A549 (cell line): ENCODE measurements around the gene ANG.
A peak's percentile ranks its signal among the peaks of the same experiment; 100 is the strongest.

ENCODE experiments used
- BHLHE40 ChIP-seq: IDR thresholded peaks from 2 replicates; pipeline ENCODE4 v1.6.1; 2012; ENCODE audit warnings: low read depth, low read length, inconsistent platforms
- CTCF ChIP-seq: fragments of >200 bp; sonication (Bioruptor Twin); formaldehyde crosslinking; IDR thresholded peaks from 3 replicates; pipeline ENCODE4 v1.5.1; 2016
- EHMT2 ChIP-seq: fragments of 200-600 bp; sonication (generic); IDR thresholded peaks from 2 replicates; pipeline ENCODE4 v1.6.1; 2016; ENCODE audit warnings: antibody characterized with exemption, low read depth, mild to moderate bottlenecking, moderate library complexity
- POLR2A ChIP-seq: IDR thresholded peaks from 2 replicates; pipeline ENCODE4 v1.6.1; 2012; ENCODE audit warnings: mild to moderate bottlenecking, low read length
- RAD21 ChIP-seq, 2 experiments: fragments of >200 bp in 1 of 2; sonication (Bioruptor Twin) in 1 of 2; formaldehyde crosslinking in 1 of 2; IDR thresholded peaks in 1 of 2; conservative IDR thresholded peaks in 1 of 2; 2 replicates in 1 of 2; 3 replicates in 1 of 2; pipeline ENCODE4 v1.6.1; 2012 to 2018; ENCODE audit warnings: inconsistent platforms in 1 of 2
- TF ChIP-seq, protein P1 (sequence below): fragments of 200-600 bp; sonication (generic); IDR thresholded peaks from 2 replicates; pipeline ENCODE4 v1.6.1; 2016; ENCODE audit warnings: antibody characterized with exemption, mild to moderate bottlenecking, moderate library complexity

DNA sequence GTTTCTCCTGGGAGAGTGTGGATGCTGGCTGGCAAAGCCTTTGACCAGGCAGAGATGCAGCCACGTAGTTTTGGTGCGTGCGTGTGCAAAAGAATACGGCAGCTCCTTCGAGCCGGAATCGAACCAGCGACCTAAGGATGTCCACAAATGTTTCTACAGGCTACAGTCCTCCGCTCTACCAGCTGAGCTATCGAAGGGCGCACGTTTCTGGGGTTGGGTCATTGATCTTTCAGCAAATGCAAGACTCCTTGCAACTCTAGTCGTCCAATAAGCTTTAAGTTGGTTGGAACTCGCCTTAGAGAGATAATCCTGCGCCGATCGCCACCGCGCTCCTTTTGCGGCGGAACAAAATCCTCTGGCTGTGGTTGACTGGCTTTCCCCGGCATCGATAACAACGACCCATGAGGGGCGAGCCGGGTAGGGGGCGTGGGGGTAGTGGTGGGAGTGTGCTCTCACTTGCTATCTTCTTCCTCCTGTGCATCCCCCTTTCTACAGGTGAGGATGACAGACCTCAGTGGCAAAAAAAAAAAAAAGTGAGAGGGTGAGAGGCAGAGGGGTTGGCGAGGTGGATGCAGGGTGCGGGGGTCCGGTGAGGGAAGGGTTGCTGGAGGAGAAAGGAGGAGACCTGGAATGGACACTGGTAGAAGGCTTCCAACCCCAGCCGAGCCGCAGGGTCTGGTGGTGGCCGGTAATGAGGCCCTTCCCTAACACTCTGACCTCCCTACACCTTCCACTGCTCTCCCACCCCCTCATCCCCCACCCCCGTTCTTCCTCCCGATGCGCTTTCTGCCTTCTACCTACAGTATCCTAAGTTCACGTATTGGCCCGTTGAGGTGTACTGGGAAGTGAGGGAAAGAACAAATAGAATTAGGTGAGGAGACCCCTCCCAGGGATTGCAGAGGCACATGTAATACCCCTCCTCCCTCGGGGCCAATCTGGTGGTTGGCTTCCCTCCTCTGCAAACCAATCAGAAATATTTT lies 35.3 kb upstream of the ANG start:
- no peak for TF ChIP-seq CTCF
- no peak for TF ChIP-seq EHMT2
- no peak for TF ChIP-seq POLR2A
- TF ChIP-seq, protein P1, sequence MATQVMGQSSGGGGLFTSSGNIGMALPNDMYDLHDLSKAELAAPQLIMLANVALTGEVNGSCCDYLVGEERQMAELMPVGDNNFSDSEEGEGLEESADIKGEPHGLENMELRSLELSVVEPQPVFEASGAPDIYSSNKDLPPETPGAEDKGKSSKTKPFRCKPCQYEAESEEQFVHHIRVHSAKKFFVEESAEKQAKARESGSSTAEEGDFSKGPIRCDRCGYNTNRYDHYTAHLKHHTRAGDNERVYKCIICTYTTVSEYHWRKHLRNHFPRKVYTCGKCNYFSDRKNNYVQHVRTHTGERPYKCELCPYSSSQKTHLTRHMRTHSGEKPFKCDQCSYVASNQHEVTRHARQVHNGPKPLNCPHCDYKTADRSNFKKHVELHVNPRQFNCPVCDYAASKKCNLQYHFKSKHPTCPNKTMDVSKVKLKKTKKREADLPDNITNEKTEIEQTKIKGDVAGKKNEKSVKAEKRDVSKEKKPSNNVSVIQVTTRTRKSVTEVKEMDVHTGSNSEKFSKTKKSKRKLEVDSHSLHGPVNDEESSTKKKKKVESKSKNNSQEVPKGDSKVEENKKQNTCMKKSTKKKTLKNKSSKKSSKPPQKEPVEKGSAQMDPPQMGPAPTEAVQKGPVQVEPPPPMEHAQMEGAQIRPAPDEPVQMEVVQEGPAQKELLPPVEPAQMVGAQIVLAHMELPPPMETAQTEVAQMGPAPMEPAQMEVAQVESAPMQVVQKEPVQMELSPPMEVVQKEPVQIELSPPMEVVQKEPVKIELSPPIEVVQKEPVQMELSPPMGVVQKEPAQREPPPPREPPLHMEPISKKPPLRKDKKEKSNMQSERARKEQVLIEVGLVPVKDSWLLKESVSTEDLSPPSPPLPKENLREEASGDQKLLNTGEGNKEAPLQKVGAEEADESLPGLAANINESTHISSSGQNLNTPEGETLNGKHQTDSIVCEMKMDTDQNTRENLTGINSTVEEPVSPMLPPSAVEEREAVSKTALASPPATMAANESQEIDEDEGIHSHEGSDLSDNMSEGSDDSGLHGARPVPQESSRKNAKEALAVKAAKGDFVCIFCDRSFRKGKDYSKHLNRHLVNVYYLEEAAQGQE, result no peak
- TF ChIP-seq RAD21 (conservative IDR thresholded peaks at IDR 0.05 in 1 of 2, IDR thresholded peaks at IDR 0.05 in 1 of 2), result no peak; a peak in 1 of 5 replicates
- peak; percentile 93 for TF ChIP-seq BHLHE40
